RCC 7860 (cell line): Measurements from ENCODE around the gene KCTD19.
A peak's percentile ranks its signal among the peaks of the same experiment; 100 is the strongest.

Source experiments
- DNase-seq: peaks from one replicate; pipeline ENCODE4 v3.0.0-alpha.2; 2015; ENCODE audit warnings: low spot score
- FAIRE-seq: peaks from 2 replicates; lab custom pipeline; 2012; peaks lifted over from hg19 to GRCh38; lab: Jason Lieb, UNC

The KCTD19 gene

DNA sequence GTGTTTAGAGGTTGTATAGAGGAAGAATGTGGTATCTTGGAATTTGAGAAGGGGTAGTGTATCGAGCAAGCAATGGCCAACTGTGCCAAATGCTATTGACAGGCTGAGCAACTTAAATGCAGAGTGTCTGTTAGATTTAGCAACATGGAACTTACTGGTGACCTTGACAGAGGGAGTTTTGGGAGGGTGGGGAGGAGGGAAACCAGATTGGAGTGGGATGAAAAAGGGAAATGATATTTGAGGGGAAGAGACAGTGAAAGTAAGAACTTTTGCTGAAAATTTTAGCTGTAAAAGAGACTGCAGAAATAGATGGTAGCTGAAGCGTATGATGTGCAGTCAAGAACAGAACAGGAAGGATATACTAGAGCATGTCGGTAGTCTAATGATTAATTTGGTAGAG, 1.2 kb upstream of the KCTD19 start:
- FAIRE-seq (no peak), DNase-seq (no peak)

DNA sequence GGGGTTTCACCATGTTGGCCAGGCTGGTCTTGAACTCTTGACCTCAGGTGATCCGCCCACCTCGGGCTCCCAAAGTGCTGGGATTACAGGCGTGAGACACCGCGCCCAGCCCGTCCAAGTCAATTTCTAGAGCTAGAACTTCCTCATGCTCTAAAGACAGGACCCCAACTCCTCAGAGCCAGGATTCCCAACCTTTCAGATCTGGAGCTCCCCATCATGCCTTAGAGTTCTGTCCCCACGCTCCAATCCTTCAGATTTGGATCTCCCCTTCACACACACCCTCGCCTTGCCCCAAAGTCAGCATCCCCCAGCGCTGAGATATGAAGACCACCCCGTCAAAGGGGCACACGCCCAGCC, 448 bp downstream of the KCTD19 start:
- DNase-seq (no peak), FAIRE-seq (no peak)

DNA sequence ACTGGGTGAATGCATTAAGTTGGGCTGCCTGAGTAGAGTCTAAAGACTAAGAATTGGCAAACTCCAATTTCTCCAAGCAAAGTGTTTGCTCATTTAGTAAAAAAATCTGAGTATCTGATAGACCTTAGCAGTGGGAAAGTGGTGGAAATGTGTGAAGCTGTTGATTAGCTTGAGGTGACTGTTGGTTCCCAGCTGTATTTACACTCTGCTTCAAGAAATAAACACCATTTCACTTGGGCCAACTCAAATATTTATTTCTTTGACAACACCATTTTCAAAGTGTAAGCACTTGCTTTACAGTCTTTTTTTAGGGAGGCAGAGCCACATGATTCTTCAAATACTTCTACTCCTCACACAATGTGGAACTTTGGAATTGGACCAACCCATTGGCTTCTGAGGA, 8.7 kb downstream of the KCTD19 start:
- DNase-seq (no peak), FAIRE-seq (no peak)

DNA sequence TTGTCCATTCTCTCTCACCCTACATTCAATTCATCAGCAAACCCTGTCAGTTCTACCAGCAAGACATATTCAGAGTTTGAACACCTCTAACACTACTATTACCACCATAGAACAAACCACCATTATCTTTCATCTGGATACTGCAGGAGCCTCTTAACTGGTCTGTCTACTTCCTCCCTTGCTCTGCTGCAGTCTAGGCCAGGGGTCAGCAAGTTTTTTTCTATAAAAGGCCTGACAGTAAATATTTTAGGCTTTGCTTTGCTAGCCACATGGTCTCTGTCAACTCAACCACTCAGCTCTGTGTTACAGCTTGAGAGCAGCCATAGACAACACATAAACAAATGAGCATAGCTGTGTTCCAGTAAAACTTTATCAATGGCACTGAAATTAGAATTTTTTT, 13.8 kb downstream of the KCTD19 start:
- no peak for FAIRE-seq
- DNase-seq: no peak

DNA sequence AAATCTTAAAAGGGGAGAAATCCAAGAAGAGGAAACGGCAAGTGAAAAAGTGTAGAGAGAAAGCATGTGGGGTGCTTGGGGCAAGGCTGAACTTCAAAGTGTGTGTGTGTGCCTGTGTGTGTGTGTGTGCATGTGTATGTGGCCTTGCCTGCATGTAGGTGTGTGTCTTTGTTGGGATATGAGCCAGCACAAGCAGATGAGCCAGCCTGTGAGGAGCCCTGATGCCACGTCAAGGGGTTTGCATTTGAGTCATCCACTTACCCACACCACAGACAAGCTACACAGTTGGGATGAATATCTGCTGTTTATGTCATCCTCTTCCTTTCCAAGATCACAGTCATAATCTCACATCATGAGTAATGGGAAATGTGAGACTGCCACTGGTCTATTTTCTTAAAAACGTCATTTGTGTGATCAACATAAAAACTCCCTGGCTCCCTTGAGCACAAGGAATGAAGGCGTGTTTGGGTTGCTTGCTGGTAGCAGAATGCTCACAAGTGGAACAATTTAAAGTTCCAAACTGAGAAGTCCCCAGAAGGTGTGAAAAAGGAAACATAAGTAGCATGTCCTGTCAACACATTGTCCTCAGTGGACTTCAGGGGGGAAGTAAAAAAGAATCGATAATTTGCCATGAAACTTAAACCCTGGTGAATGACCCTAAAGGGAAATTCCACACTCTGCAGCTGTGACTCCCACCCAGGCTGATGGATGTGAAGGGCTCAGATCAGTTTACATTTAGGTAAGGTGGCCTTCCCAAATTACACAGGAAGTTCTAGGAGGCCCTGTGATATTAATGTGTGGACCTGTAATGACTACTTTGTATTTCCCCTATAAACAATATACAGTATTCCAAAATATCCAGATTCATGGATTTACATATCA, 14.7 kb downstream of the KCTD19 start:
- FAIRE-seq (peak; percentile 86), DNase-seq (peak; percentile 99)

DNA sequence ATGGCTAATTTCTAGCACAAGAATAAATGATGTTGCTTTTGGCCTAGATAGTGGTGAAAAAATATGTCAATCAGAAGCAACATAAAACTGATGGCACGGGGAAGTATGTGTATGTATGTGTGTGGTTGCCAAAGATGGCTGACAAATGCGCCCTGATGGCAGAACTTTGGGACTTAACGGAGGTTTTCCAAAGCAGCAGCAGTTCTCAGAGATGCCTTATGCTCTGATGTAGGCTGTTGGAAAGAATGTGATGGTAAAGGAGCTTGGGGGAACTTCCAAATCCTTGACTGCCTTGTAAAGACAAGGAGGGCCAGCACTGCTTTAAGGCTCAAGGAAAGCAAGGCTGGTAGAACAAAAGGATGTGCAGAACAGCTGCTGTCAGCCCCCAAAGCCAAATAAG, 16.0 kb downstream of the KCTD19 start:
- DNase-seq: no peak
- FAIRE-seq: no peak

DNA sequence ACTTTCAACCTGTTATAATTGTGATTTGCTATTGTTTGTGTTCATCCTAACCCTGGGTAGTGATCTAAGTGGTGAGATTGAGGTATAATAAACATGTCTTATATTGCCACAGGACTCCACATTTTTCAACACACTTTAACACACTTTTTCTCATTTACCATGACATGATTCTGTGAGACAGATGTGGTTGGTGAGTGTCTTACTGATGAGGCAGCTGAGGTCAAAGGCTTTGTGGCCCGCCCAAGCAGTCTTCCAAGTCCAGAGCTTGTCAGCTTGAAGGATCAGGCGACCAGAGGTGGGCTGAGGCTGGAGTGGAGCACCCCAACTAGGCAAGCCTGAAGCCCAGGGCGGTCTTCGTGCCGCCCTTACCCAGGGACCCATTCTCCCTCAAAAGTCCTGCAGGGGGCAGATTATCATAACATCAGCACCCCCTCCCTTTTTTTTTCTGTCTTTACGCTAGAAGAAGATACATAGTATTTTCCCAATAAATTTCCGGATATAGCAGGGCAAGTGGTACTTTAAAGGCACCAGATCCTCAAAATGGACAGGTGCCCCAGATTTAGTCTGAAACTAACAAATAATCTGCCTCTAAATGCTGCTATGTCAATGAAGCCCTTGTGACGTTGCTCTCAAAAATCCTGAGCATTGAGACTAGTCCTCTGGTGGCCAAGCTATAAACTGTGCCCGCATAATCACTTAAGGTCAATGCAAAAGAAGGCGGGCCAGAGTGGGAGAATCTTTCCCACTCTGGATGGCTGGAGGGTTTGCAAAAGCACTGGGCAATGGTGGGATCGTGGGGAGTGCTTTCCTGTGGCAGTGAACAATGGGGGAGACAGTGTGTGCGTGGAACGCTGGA, 21.1 kb downstream of the KCTD19 start:
- DNase-seq: no peak
- FAIRE-seq: no peak

DNA sequence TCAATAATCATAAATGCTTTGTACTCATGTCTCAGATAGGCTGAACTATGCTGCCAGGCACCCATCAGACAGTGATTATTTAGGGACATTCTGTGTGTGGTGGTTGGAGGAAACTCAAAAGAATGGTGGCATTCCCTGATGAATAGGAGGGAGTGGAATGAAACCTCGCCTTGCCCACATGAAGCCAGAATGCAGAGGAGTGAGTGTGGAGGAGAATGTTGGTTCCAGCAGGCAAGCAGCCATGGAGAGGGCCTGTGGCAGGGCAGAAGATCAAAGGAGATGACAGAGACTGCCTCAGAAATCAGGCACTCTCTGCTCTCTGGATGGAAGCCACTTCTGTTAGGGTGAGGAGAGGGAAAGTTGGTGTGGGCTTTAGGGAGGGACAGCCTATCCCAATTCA, 22.5 kb downstream of the KCTD19 start:
- no peak for DNase-seq
- FAIRE-seq: no peak

DNA sequence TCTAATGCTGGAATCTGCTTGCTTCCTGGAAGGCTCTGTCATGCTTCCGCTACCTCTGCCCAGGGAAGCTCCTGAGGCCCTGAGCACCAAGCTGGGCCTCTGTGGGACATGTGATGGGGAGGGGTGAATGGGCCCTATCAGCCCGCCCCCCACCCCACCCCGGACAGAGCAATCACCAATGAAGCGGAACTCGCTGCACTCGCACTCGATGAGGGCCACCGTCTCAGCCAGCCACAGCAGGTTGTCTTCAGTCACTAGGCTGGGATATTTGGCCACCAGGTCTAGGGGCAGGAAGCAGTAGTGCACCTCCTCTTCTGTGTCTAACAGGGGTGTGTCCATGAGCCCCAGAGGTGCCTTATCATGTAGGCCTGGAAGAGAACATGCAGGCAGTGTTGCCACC, 23.6 kb downstream of the KCTD19 start:
- DNase-seq (no peak), FAIRE-seq (no peak)

DNA sequence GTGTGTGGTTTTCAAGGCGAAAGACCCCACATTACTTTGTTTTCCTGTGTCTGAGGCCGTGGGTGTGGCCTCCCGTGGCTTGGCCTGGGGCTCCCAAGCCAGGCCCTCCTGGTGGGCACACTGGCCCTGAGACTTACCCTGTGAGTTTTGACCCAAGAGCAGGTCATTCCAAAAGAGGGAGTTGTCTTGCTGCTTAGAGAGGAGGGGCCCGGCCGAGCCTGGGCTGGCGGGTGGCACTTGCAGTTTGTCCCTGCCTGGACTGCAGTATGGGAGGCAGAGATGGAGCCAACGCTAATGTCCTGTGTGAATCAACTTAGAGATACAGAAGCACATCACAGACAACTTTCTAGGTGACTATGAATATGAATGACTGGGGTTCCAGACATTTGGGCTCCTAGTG, 24.5 kb downstream of the KCTD19 start:
- DNase-seq (no peak), FAIRE-seq (no peak)

DNA sequence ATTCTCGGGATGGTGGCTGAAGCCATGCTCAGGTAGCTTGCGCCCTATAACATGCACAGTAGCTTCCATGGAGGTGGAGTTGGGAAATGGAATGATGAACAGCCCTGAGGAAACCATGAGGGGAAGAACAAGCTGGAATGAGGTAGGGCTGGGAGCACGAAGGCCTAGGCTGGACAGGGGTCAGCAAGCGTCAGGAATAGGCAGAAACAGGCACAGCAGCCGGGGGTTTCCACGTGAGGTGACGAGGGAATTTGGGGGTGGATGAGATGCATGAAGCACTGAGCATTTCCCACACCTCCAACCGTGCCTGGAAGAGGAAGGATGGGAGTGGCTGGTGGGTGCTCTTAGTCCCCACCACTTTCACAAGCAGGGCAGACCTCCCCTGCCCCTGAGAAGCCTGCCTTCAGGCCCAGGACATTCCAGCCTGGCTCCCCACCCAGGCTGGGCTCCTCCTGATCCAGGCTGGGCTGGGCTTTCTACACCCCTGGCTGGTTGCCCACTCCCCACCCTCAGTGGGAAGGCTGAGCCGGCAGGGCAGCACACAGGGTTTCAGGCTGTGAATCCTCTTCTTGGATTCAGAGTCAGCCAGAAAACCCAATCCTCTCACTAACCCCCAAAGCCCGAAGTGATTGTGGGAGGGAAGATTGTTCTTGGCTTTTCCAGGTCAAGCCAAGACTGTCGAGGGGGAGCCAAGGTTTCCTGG, 25.3 kb downstream of the KCTD19 start:
- no peak for DNase-seq
- FAIRE-seq: no peak

DNA sequence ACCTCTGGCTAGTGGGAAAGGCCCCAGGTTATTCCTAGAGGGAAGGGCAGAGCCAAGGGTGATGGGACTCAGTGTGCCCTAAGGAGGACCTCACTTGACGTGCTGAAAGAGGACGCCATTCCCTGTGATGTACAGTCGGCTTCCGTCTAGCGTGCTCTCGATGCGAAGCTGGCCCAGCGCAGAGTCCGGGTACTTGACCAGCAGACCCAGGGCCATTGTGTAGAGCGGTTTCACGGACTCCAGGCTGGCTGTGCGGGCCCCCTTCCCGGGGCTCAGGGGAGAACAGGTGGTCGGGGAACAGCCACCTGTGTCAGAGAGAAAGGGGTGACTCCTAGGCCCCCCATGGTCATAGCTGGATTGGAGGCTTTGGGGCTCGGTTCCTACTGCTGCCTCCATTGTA, 27.3 kb downstream of the KCTD19 start:
- DNase-seq (no peak), FAIRE-seq (no peak)

DNA sequence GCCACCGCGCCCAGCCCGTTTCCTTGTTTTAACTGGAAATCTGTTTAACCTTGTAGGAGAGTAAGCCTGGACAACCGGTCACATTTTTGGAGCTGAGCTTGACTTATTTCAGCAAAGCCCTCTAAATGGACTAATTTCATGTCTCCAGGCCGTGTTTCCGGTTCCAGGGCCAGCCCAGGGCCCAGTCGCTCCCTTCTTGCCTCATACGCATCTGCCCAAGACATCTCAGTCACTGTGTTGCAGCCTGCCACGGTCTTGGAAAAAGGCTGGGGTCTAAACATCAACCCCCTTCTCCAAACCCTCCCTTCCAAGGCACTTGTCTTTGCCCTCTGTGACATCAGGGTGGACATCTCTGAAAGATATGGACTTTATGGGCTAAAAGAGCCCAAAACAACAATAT, 28.3 kb downstream of the KCTD19 start:
- FAIRE-seq (no peak), DNase-seq (no peak)

DNA sequence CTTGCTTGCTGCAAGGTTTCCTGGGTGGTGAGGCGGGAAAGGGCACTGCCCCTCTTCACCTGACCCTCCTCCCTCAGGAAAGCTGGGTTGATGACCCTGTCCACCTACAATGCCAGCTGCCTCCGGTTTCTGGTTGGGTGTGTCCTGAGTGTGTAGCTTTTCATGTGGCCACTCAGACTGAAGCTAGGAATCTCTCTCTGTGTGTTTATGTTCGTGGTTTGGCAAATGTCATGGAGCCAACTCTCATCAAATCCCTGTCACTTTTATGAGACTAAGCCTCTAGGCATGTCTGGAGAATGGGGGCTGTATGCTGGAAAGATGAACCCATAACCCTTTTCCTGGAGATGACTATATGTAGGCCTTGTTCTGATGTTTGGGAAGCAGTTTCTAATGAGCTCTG, 30.1 kb downstream of the KCTD19 start:
- FAIRE-seq (no peak), DNase-seq (no peak)

DNA sequence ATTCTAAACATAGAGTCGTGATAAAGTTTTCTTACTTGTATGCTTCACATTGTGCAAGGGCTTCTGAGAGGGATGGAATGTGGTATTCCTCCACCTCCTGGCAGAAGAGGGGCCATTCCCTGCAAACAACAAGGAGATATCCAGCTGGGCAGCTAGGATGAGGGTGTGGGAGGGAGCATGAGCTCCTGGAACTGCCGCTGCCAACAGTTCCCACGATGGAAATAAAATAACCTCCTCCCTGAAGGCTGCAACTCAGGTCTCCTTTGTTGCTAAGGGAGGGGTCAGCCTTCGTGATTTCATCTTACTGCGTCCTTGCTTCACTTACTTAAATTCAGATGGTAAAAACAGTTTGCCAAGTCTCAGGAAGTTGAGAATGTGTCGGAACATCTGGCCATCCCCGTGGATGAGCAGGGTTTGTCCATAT, 31.6 kb downstream of the KCTD19 start:
- DNase-seq: no peak
- FAIRE-seq: no peak

DNA sequence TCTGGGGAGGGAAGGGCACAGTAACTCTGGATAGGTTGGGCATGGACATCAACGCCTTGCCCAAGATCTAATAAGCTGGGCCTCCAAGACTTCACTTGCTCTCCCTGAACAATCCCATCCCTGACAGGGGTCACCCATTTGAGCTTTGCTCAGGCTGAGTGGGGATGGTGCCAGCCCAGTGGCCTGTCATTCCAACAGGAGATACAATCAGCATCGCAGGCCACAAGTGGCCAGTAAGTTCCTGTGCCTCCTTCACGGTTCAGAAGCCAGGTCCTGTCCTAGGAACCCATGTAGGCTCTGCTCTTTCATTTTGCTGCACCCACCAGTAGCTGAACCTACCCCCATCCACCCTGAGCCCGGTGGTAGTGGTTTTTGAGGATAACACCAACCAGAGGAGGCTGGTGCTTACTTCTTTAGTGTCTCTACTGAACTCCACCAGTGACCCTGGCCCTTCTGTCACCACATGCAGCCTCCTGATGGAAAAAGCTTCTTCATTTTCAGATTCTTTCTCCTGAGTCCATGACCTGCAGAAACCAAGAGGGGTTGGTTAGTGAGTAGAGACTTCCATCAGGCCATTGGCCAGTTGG, 32.3 kb downstream of the KCTD19 start:
- DNase-seq: no peak
- no peak for FAIRE-seq

DNA sequence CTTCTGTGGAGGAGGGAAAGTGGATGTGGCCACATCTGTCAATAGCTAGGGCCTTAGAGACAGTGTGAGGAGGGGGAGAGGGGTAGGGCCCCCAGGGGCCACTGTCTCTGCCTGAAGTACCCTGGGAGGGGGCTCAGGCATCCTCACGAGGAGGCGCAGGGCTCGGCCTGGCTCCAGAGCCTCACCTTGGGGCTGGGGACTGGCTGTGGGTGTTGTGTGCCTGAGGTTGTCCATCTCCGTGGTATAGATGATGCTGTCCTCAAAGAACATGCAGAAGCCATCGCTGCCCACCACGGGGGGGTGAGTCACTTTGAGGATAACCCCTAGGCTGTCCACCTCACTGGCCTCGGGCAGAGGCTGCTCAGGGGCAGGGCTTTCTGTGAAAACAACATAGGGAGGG, 35.1 kb downstream of the KCTD19 start:
- FAIRE-seq: no peak
- no peak for DNase-seq

DNA sequence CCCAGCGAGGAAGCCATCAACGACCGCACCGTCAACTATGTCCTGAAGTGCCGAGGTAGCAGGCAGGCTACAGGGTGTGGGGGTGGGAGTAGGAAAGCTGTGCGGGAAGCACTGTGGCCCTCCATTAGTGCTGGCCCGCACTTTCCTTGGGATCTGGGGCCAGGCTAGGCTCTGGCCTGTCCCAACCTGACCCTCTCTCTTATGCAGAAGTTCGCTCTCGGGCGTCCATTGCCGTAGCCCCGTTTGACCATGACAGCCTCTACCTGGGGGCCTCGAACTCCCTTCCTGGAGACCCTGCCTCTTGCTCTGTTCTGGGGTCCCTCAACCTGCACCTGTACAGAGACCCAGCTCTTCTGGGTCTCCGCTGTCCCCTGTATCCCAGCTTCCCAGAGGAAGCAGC, 38.6 kb downstream of the KCTD19 start:
- DNase-seq (no peak), FAIRE-seq (no peak)

DNA sequence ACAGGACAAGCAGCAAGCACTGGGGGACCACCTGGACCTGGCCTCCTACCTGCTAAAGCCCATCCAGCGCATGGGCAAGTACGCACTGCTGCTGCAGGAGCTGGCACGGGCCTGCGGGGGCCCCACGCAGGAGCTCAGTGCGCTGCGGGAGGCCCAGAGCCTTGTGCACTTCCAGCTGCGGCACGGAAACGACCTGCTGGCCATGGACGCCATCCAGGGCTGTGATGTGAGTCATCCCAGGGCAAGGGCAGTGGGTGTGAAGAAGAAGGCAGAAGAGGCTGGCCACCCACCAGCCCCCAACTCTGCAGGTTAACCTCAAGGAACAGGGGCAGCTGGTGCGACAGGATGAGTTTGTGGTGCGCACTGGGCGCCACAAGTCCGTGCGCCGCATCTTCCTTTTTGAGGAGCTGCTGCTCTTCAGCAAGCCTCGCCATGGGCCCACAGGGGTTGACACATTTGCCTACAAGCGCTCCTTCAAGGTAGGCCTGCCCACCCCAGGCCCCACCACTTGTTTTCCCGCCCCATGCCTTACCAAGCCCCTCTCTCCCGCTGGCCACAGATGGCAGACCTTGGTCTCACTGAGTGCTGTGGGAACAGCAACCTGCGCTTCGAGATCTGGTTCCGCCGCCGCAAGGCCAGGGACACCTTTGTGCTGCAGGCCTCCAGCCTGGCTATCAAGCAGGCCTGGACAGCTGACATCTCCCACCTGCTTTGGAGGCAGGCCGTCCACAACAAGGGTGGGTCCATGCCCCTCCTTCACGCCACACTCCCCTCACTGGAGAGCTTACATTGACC, 39.9 kb downstream of the KCTD19 start:
- DNase-seq (no peak), FAIRE-seq (no peak)
